Vagina (tissue), 2 donors: ENCODE data around the gene DPYD. TPM values are rescaled to one million over a fixed set of nuclear protein-coding genes. Genes with fewer than 3 reads are reported as not detected.
"Not testable (repeated sequence)": the region's sequence is repeated elsewhere in the genome, so short reads cannot be mapped to it uniquely, and the experiment has no call there.

ENCODE experiments used
- DNase-seq, 2 donors: peaks; one replicate each; pipeline ENCODE4 v3.0.0-alpha.2; 2017; ENCODE audit errors: extremely low spot score in 2 of 2
- H3K27ac ChIP-seq: fragments of 200-600 bp; sonication (generic); one replicate; pipeline ENCODE4 v1.5.1; 2019
- H3K27me3 ChIP-seq: fragments of 200-600 bp; sonication (generic); one replicate; pipeline ENCODE4 v1.5.1; 2019
- H3K36me3 ChIP-seq, 2 donors: fragments of 200-600 bp; sonication (generic); one replicate each; pipeline ENCODE4 v1.5.1; 2017 to 2019
- H3K4me1 ChIP-seq: fragments of 200-600 bp; sonication (generic); one replicate; pipeline ENCODE4 v1.5.1; 2019
- H3K4me3 ChIP-seq, 2 donors: fragments of 200-600 bp; sonication (generic); 1 replicate in 1 of 2; 2 replicates in 1 of 2; pipeline ENCODE4 v1.5.1; 2016 to 2019
- H3K9me3 ChIP-seq: fragments of 200-600 bp; sonication (generic); one replicate; pipeline ENCODE4 v1.5.1; 2019
- CTCF ChIP-seq, 3 experiments: fragments of 450-650 bp in 2 of 3; fragments of 200-600 bp in 1 of 3; sonication (generic) in 1 of 3; IDR thresholded peaks; one replicate each; pipeline ENCODE4 v1.5.1; 2017 to 2019; ENCODE audit warnings: antibody characterized with exemption in 3 of 3, mild to moderate bottlenecking in 2 of 3, moderate library complexity in 2 of 3
- POLR2A ChIP-seq, 2 donors: fragments of 450-650 bp; IDR thresholded peaks; one replicate each; pipeline ENCODE4 v1.6.1; 2017; ENCODE audit warnings: antibody characterized with exemption in 2 of 2, mild to moderate bottlenecking in 2 of 2, moderate library complexity in 2 of 2
- POLR2AphosphoS5 ChIP-seq, 2 donors: sonication (generic); formaldehyde crosslinking; IDR thresholded peaks; one replicate each; pipeline ENCODE4 v1.9.0; 2017; ENCODE audit warnings: antibody characterized with exemption in 2 of 2, mild to moderate bottlenecking in 2 of 2, low read depth in 1 of 2; ENCODE audit not compliant: insufficient read depth in 1 of 2
- intact Hi-C: fragments of 100-400 bp; cut with DNase I; formaldehyde crosslinking; loops from one replicate; pipeline ENCODE4 v1.15.1; 2023
- total RNA-seq: library from RNA; depleted of rRNA; stranded (reverse); fragments of >200 nt; gene quantifications from one replicate; pipeline ENCODE4 v1.2.3, GENCODE V29; 2016

DPYD gene
- total RNA-seq, 1 donor from 2014 or later: 45.7 TPM

- intact Hi-C loops: no loop called here
- no peak for DNase-seq
- no peak overlapping the region for H3K4me3 ChIP-seq
- TF ChIP-seq POLR2AphosphoS5 (IDR thresholded peaks at IDR 0.05; ENCODE audit: insufficient read depth in 1 of 2, low read depth in 1 of 2) (no peak), POLR2A (IDR thresholded peaks at IDR 0.05) (no peak), CTCF (IDR thresholded peaks at IDR 0.05) (no peak)
- H3K9me3 ChIP-seq: no peaks in the 10 kb centered on the region
- H3K36me3 ChIP-seq: no peaks in the 10 kb centered on the region
- H3K27ac ChIP-seq: no peak overlapping the region
- H3K27me3 ChIP-seq: no peaks in the 10 kb centered on the region
- peaks cover 7% of the 10 kb centered on the region for H3K4me1 ChIP-seq
Observed at GRCh38 chr1:97352936-97353382, 567.9 kb downstream of the DPYD start.

- no peaks in the 10 kb centered on the region for H3K36me3 ChIP-seq
- no peak overlapping the region for H3K4me3 ChIP-seq
- no peak for TF ChIP-seq POLR2AphosphoS5 (IDR thresholded peaks at IDR 0.05; ENCODE audit: insufficient read depth in 1 of 2, low read depth in 1 of 2)
- TF ChIP-seq CTCF (IDR thresholded peaks at IDR 0.05): no peak
- TF ChIP-seq POLR2A (IDR thresholded peaks at IDR 0.05): no peak
- no peak for DNase-seq
- H3K27ac ChIP-seq: no peak overlapping the region
- H3K4me1 ChIP-seq: peaks cover 7% of the 10 kb centered on the region
- no peaks in the 10 kb centered on the region for H3K9me3 ChIP-seq
- intact Hi-C loops: no loop called here
- H3K27me3 ChIP-seq: no peaks in the 10 kb centered on the region
Observed at GRCh38 chr1:97351846-97352245, 569.0 kb downstream of the DPYD start.

- H3K4me3 ChIP-seq: no peak overlapping the region
- H3K9me3 ChIP-seq: no peaks in the 10 kb centered on the region
- no peak for TF ChIP-seq CTCF (IDR thresholded peaks at IDR 0.05)
- no peak for TF ChIP-seq POLR2AphosphoS5 (IDR thresholded peaks at IDR 0.05; ENCODE audit: insufficient read depth in 1 of 2, low read depth in 1 of 2)
- TF ChIP-seq POLR2A (IDR thresholded peaks at IDR 0.05): no peak
- H3K27me3 ChIP-seq: no peaks in the 10 kb centered on the region
- no peak overlapping the region for H3K27ac ChIP-seq
- peaks cover 7% of the 10 kb centered on the region for H3K4me1 ChIP-seq
- intact Hi-C loops: no loop called here
- no peak for DNase-seq
- no peaks in the 10 kb centered on the region for H3K36me3 ChIP-seq
Observed at GRCh38 chr1:97350662-97351061, 570.2 kb downstream of the DPYD start.

GRCh38 chr1:97350241-97350640, 570.6 kb downstream of the DPYD start:
- TF ChIP-seq POLR2AphosphoS5 (IDR thresholded peaks at IDR 0.05; ENCODE audit: insufficient read depth in 1 of 2, low read depth in 1 of 2) (no peak), POLR2A (IDR thresholded peaks at IDR 0.05) (no peak), CTCF (IDR thresholded peaks at IDR 0.05) (no peak)
- no peak overlapping the region for H3K27ac ChIP-seq
- no peak overlapping the region for H3K4me3 ChIP-seq
- no peaks in the 10 kb centered on the region for H3K36me3 ChIP-seq
- H3K9me3 ChIP-seq: no peaks in the 10 kb centered on the region
- peaks cover 7% of the 10 kb centered on the region for H3K4me1 ChIP-seq
- intact Hi-C loops: no loop called here
- DNase-seq: no peak
- H3K27me3 ChIP-seq: no peaks in the 10 kb centered on the region

DNA sequence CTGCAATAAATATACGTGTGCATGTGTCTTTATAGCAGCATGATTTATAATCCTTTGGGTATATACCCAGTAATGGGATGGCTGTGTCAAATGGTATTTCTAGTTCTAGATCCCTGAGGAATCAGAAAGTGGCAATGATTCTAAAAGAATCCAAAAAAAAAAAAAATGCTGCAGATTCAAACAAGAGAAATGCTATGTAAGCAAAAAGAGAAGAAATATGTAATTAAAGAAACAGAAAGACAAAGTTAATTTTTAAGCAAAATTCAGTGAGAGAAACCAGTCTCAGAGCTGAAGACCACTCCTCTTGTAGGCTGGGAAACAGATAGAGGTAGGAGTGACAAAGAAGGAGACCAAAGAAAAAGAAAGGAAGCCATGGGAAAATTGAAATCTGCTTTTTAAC, 571.0 kb downstream of the DPYD start:
- H3K9me3 ChIP-seq, H3K36me3 ChIP-seq, H3K4me1 ChIP-seq, H3K27me3 ChIP-seq, H3K4me3 ChIP-seq, intact Hi-C loops, DNase-seq, H3K27ac ChIP-seq: not testable (repeated sequence)
